AG09319 (cell line): ENCODE measurements around the gene NSL1.

Source experiments
- DNase-seq: peaks from one replicate; pipeline ENCODE4 v3.0.0-alpha.2; 2010; ENCODE audit warnings: low read depth; ENCODE audit errors: extremely low read depth
- CTCF ChIP-seq: IDR thresholded peaks from 2 replicates; pipeline ENCODE4 v1.5.1; 2011; ENCODE audit warnings: low read depth, mild to moderate bottlenecking, inconsistent platforms, low read length, moderate library complexity

Gene NSL1

GRCh38 chr1:212688341-212689047 lies 103.1 kb downstream of the NSL1 start:
- no peak for DNase-seq
- TF ChIP-seq CTCF = no peak

- TF ChIP-seq CTCF = no peak
- DNase-seq = no peak
These were observed 103.8 kb downstream of the NSL1 start for GRCh38 chr1:212687811-212688210.

- no peak for TF ChIP-seq CTCF
- DNase-seq = no peak
These were observed 105.0 kb downstream of the NSL1 start for GRCh38 chr1:212686591-212686990.

- TF ChIP-seq CTCF = no peak
- DNase-seq = no peak
These were observed 105.5 kb downstream of the NSL1 start for GRCh38 chr1:212686069-212686468.

- no peak for TF ChIP-seq CTCF
- DNase-seq = no peak
These were observed 106.1 kb downstream of the NSL1 start for GRCh38 chr1:212685429-212685828.

- DNase-seq = no peak
- no peak for TF ChIP-seq CTCF
These were observed 107.0 kb downstream of the NSL1 start for GRCh38 chr1:212684521-212685090.

GRCh38 chr1:212684076-212684475 lies 107.5 kb downstream of the NSL1 start:
- TF ChIP-seq CTCF = no peak
- no peak for DNase-seq
